OCI-LY3 (cell line): ENCODE measurements around the gene TNNI3K.

ENCODE experiments used
- H2AFZ ChIP-seq: fragments of 200-600, 300-600 bp; shearing (Covaris generic); 2 replicates; pipeline ENCODE4 v1.6.0; 2014; ENCODE audit warnings: antibody characterized with exemption, low read depth, low read length
- H3K27ac ChIP-seq: fragments of 200-600, 300-600 bp; sonication (generic); 2 replicates; pipeline ENCODE4 v1.5.1; 2014; ENCODE audit warnings: mild to moderate bottlenecking, low read length, moderate library complexity, mixed read lengths
- H3K27me3 ChIP-seq: fragments of 200-600, 300-600 bp; sonication (generic); 2 replicates; pipeline ENCODE4 v1.6.1; 2014; ENCODE audit warnings: low read depth, low read length, mixed read lengths
- H3K36me3 ChIP-seq: fragments of 200-600, 300-600 bp; sonication (generic); replicated peaks from 2 replicates; pipeline ENCODE3; 2014; ENCODE audit warnings: low read depth, low read length, mixed read lengths
- H3K4me1 ChIP-seq: fragments of 300-600, 200-600 bp; sonication (generic); 2 replicates; pipeline ENCODE4 v1.6.1; 2014; ENCODE audit warnings: low read length, mixed read lengths
- H3K4me2 ChIP-seq: fragments of 200-600, 300-600 bp; sonication (generic); 2 replicates; pipeline ENCODE4 v1.6.1; 2014; ENCODE audit warnings: low read length, mixed read lengths
- H3K4me3 ChIP-seq: fragments of 300-600, 200-600 bp; sonication (generic); 2 replicates; pipeline ENCODE4 v1.5.1; 2014; ENCODE audit warnings: antibody characterized with exemption, mild to moderate bottlenecking, low read length, moderate library complexity
- H3K79me2 ChIP-seq: fragments of 300-600, 200-600 bp; shearing (Covaris generic); 2 replicates; pipeline ENCODE4 v1.6.1; 2014; ENCODE audit warnings: mild to moderate bottlenecking, low read length, mixed read lengths
- H3K9ac ChIP-seq: fragments of 300-600, 200-600 bp; shearing (Covaris generic); 2 replicates; pipeline ENCODE4 v1.6.0; 2014; ENCODE audit warnings: mild to moderate bottlenecking, low read length, moderate library complexity
- H3K9me3 ChIP-seq: fragments of 200-600, 300-600 bp; shearing (Covaris generic); 2 replicates; pipeline ENCODE4 v1.6.1; 2014; ENCODE audit warnings: low read length, mixed read lengths; ENCODE audit not compliant: insufficient read depth
- H4K20me1 ChIP-seq: fragments of 200-600, 300-600 bp; sonication (generic); 2 replicates; pipeline ENCODE4 v1.6.1; 2016; ENCODE audit warnings: low read length, mixed read lengths; ENCODE audit not compliant: insufficient read depth
- CTCF ChIP-seq: fragments of 200-600, 300-600 bp; sonication (generic); IDR thresholded peaks from 2 replicates; pipeline ENCODE4 v1.5.1; 2014; ENCODE audit warnings: antibody characterized with exemption, low read length, low read depth
- EZH2phosphoT487 ChIP-seq: fragments of 200-600 bp; shearing (Covaris generic); IDR thresholded peaks from 2 replicates; pipeline ENCODE4 v1.6.1; 2018; ENCODE audit warnings: antibody characterized with exemption, mixed run types, low read depth

The TNNI3K gene

GRCh38 chr1:74425676-74426075 lies 190.5 kb downstream of the TNNI3K start:
- Histone ChIP-seq H4K20me1 (no peaks in the 10 kb centered on the region), H3K4me2 (no peak overlapping the region)

GRCh38 chr1:74426208-74426937 lies 191.2 kb downstream of the TNNI3K start:
- Histone ChIP-seq H3K9ac (no peak overlapping the region), H3K27me3 (no peaks in the 10 kb centered on the region), H3K4me1 (no peaks in the 10 kb centered on the region), H4K20me1 (no peaks in the 10 kb centered on the region), H3K36me3 (no peaks in the 10 kb centered on the region), H2AFZ (no peak overlapping the region), H3K4me2 (no peak overlapping the region), H3K9me3 (no peaks in the 10 kb centered on the region), H3K79me2 (no peaks in the 10 kb centered on the region), H3K4me3 (no peak overlapping the region), H3K27ac (no peak overlapping the region)
- TF ChIP-seq CTCF (no peak), EZH2phosphoT487 (no peak)

More at GRCh38 chr1:74425676-74426075, 190.5 kb downstream of the TNNI3K start:
- no peak overlapping the region for H2AFZ ChIP-seq
- H3K27ac ChIP-seq = no peak overlapping the region
- H3K4me1 ChIP-seq = no peaks in the 10 kb centered on the region
- no peaks in the 10 kb centered on the region for H3K36me3 ChIP-seq
- H3K4me3 ChIP-seq = no peak overlapping the region
- no peak for TF ChIP-seq EZH2phosphoT487
- H3K9me3 ChIP-seq = no peaks in the 10 kb centered on the region
- no peaks in the 10 kb centered on the region for H3K27me3 ChIP-seq
- H3K9ac ChIP-seq = no peak overlapping the region
- H3K79me2 ChIP-seq = no peaks in the 10 kb centered on the region

- Histone ChIP-seq H3K27ac (no peak overlapping the region), H3K4me2 (no peak overlapping the region), H3K4me1 (no peaks in the 10 kb centered on the region), H3K4me3 (no peak overlapping the region), H3K9ac (no peak overlapping the region), H2AFZ (no peak overlapping the region), H3K36me3 (no peaks in the 10 kb centered on the region), H3K9me3 (no peaks in the 10 kb centered on the region), H3K79me2 (no peaks in the 10 kb centered on the region), H3K27me3 (no peaks in the 10 kb centered on the region), H4K20me1 (no peaks in the 10 kb centered on the region)
- TF ChIP-seq CTCF (no peak), EZH2phosphoT487 (no peak)
Measured at GRCh38 chr1:74427681-74428080, 192.5 kb downstream of the TNNI3K start.

DNA sequence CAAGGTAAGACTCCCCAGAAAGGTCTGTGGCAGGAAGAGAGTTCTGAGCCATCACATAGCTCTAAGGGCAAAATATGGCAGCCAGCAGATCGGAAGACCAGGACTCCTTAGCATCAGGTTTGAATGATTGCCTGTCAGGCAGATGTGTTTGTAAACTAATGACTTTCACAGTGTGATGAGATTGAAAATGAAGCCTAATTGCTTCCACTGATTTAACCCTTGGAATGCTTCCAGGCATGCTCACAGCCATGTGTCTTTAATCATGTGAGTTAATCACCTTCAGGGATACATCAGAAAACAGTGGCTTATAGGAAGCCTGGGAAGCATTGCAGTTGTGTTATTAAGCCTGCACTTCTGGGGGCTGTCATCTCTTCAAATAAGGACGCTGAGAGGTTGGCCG lies 194.4 kb downstream of the TNNI3K start:
- TF ChIP-seq CTCF = no peak
- TF ChIP-seq EZH2phosphoT487 = no peak
- no peak overlapping the region for H3K27ac ChIP-seq
- H3K27me3 ChIP-seq = no peaks in the 10 kb centered on the region
- no peak overlapping the region for H3K4me2 ChIP-seq
- H3K4me1 ChIP-seq = no peaks in the 10 kb centered on the region
- H2AFZ ChIP-seq = no peak overlapping the region
- H3K79me2 ChIP-seq = no peaks in the 10 kb centered on the region
- no peak overlapping the region for H3K9ac ChIP-seq
- H3K36me3 ChIP-seq = no peaks in the 10 kb centered on the region
- no peaks in the 10 kb centered on the region for H3K9me3 ChIP-seq
- H3K4me3 ChIP-seq = no peak overlapping the region
- H4K20me1 ChIP-seq = no peaks in the 10 kb centered on the region
